SU-DHL-6 (cell line): Measurements from ENCODE around the gene OTUB2.

ENCODE experiments used
- H2AFZ ChIP-seq: fragments of 200-600 bp; sonication (generic); 2 replicates; pipeline ENCODE4 v1.6.1; 2014; ENCODE audit warnings: low read depth, mild to moderate bottlenecking, moderate library complexity, mixed read lengths, antibody characterized with exemption, low read length; ENCODE audit not compliant: severe bottlenecking
- H3F3A ChIP-seq: fragments of 200-600 bp; shearing (Covaris generic); 2 replicates; pipeline ENCODE4 v1.6.0; 2016; ENCODE audit warnings: antibody characterized with exemption, mild to moderate bottlenecking; ENCODE audit not compliant: insufficient read depth
- H3K27ac ChIP-seq: fragments of 200-600 bp; sonication (generic); 2 replicates; pipeline ENCODE4 v1.5.1; 2016; ENCODE audit warnings: low read depth, mild to moderate bottlenecking, low read length, moderate library complexity, mixed read lengths
- H3K27me3 ChIP-seq: fragments of 200-600 bp; sonication (generic), shearing (Covaris generic); 2 replicates; pipeline ENCODE4 v1.6.0; 2014; ENCODE audit warnings: mild to moderate bottlenecking, low read length
- H3K36me3 ChIP-seq: fragments of 200-600 bp; sonication (generic); 2 replicates; pipeline ENCODE4 v1.6.1; 2014; ENCODE audit warnings: mild to moderate bottlenecking, low read length, mixed read lengths
- H3K4me2 ChIP-seq: fragments of 300-600, 200-600 bp; shearing (Covaris generic), sonication (generic); 2 replicates; pipeline ENCODE4 v1.6.0; 2014; ENCODE audit warnings: low read length, low read depth, mild to moderate bottlenecking; ENCODE audit not compliant: poor library complexity, severe bottlenecking
- H3K4me3 ChIP-seq: fragments of 200-600 bp; sonication (generic); 2 replicates; pipeline ENCODE4 v1.5.1; 2014; ENCODE audit warnings: antibody characterized with exemption, low read length, mild to moderate bottlenecking, mixed read lengths; ENCODE audit not compliant: insufficient read depth, poor library complexity, severe bottlenecking
- H3K79me2 ChIP-seq: fragments of 200-600 bp; sonication (generic); 2 replicates; pipeline ENCODE4 v1.6.1; 2014; ENCODE audit warnings: mild to moderate bottlenecking, low read length, moderate library complexity; ENCODE audit not compliant: insufficient read depth
- H3K9ac ChIP-seq: fragments of 200-600 bp; sonication (generic); 2 replicates; pipeline ENCODE4 v1.7.0; 2014; ENCODE audit warnings: mild to moderate bottlenecking, low read length
- H3K9me2 ChIP-seq: fragments of 200-600 bp; sonication (generic); replicated peaks from 2 replicates; pipeline ENCODE4 v1.6.1; 2014; ENCODE audit warnings: low read length; ENCODE audit not compliant: insufficient read depth
- H3K9me3 ChIP-seq: fragments of 200-600 bp; sonication (generic); 2 replicates; pipeline ENCODE4 v1.6.1; 2014; ENCODE audit warnings: low read length, mixed read lengths; ENCODE audit not compliant: insufficient read depth
- H4K20me1 ChIP-seq: fragments of 200-600 bp; sonication (generic); 2 replicates; pipeline ENCODE4 v1.6.1; 2014; ENCODE audit warnings: low read depth, mild to moderate bottlenecking, antibody characterized with exemption, low read length, moderate library complexity, mixed read lengths
- CTCF ChIP-seq: fragments of 200-600 bp; sonication (generic); IDR thresholded peaks from one replicate; pipeline ENCODE4 v1.5.1; 2017; ENCODE audit warnings: antibody characterized with exemption, mild to moderate bottlenecking, low read length, moderate library complexity; ENCODE audit not compliant: insufficient read depth, poor library complexity, severe bottlenecking
- EZH2phosphoT487 ChIP-seq: fragments of 200-600 bp; sonication (generic), shearing (Covaris generic); conservative IDR thresholded peaks from 2 replicates; pipeline ENCODE4 v1.6.1; 2018; ENCODE audit warnings: mild to moderate bottlenecking, antibody characterized with exemption, low read length, moderate library complexity, mixed read lengths

OTUB2 gene

GRCh38 chr14:93984987-93985410 is 41.1 kb upstream of the OTUB2 start:
- TF ChIP-seq CTCF, result peak; percentile 11
- TF ChIP-seq EZH2phosphoT487, result no peak
- no peak overlapping the region for H2AFZ ChIP-seq

GRCh38 chr14:93986955-93987354 is 39.2 kb upstream of the OTUB2 start:
- no peak for TF ChIP-seq EZH2phosphoT487
- H3K27ac ChIP-seq, result no peak overlapping the region
- no peak overlapping the region for H3K4me2 ChIP-seq
- H3K4me3 ChIP-seq, result no peak overlapping the region
- no peaks in the 10 kb centered on the region for H3K36me3 ChIP-seq
- no peaks in the 10 kb centered on the region for H3K9me2 ChIP-seq
- no peaks in the 10 kb centered on the region for H3F3A ChIP-seq
- no peak overlapping the region for H3K9ac ChIP-seq
- no peaks in the 10 kb centered on the region for H3K9me3 ChIP-seq
- no peaks in the 10 kb centered on the region for H3K27me3 ChIP-seq
- H4K20me1 ChIP-seq, result no peaks in the 10 kb centered on the region
- H2AFZ ChIP-seq, result no peak overlapping the region
- H3K79me2 ChIP-seq, result no peaks in the 10 kb centered on the region

More at GRCh38 chr14:93984987-93985410, 41.1 kb upstream of the OTUB2 start:
- H4K20me1 ChIP-seq, result no peaks in the 10 kb centered on the region
- H3K9me2 ChIP-seq, result no peaks in the 10 kb centered on the region
- H3F3A ChIP-seq, result no peaks in the 10 kb centered on the region
- peak overlapping the region; percentile 2; the same call in 1 of the 2 replicates for H3K9ac ChIP-seq
- no peak overlapping the region for H3K4me2 ChIP-seq
- H3K79me2 ChIP-seq, result no peaks in the 10 kb centered on the region
- H3K27me3 ChIP-seq, result no peaks in the 10 kb centered on the region
- no peaks in the 10 kb centered on the region for H3K9me3 ChIP-seq
- no peak overlapping the region for H3K27ac ChIP-seq
- no peaks in the 10 kb centered on the region for H3K36me3 ChIP-seq
- H3K4me3 ChIP-seq, result no peak overlapping the region

GRCh38 chr14:93987376-93987775 is 38.8 kb upstream of the OTUB2 start:
- Histone ChIP-seq H3K27ac (no peak overlapping the region), H3F3A (no peaks in the 10 kb centered on the region), H3K36me3 (no peaks in the 10 kb centered on the region), H3K27me3 (no peaks in the 10 kb centered on the region), H3K9me2 (no peaks in the 10 kb centered on the region), H3K9me3 (no peaks in the 10 kb centered on the region), H3K9ac (no peak overlapping the region), H4K20me1 (no peaks in the 10 kb centered on the region), H2AFZ (no peak overlapping the region), H3K79me2 (no peaks in the 10 kb centered on the region), H3K4me3 (no peak overlapping the region), H3K4me2 (no peak overlapping the region)
- TF ChIP-seq EZH2phosphoT487 (no peak), CTCF (no peak)

GRCh38 chr14:93987815-93988476 is 38.2 kb upstream of the OTUB2 start:
- Histone ChIP-seq H3K9me2 (no peaks in the 10 kb centered on the region), H4K20me1 (no peaks in the 10 kb centered on the region), H3K27me3 (no peaks in the 10 kb centered on the region), H3K79me2 (no peaks in the 10 kb centered on the region), H3K9ac (no peak overlapping the region), H3K9me3 (no peaks in the 10 kb centered on the region), H3K4me3 (no peak overlapping the region), H3F3A (no peaks in the 10 kb centered on the region), H3K36me3 (no peaks in the 10 kb centered on the region), H2AFZ (no peak overlapping the region), H3K27ac (no peak overlapping the region), H3K4me2 (no peak overlapping the region)
- TF ChIP-seq EZH2phosphoT487, result no peak
- TF ChIP-seq CTCF, result no peak
